ENCODE results near the gene LIMS4. TPM values are rescaled to one million over a fixed set of nuclear protein-coding genes. Genes with fewer than 3 reads are reported as not detected.

The LIMS4 gene, protein sequence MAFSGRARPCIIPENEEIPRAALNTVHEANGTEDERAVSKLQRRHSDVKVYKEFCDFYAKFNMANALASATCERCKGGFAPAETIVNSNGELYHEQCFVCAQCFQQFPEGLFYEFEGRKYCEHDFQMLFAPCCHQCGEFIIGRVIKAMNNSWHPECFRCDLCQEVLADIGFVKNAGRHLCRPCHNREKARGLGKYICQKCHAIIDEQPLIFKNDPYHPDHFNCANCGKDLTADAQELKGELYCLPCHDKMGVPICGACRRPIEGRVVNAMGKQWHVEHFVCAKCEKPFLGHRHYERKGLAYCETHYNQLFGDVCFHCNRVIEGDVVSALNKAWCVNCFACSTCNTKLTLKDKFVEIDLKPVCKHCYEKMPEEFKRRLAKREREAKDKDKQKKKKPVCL
- total RNA-seq, result 1.3 TPM in 1 of 2 replicates, not detected in the other

DNA sequence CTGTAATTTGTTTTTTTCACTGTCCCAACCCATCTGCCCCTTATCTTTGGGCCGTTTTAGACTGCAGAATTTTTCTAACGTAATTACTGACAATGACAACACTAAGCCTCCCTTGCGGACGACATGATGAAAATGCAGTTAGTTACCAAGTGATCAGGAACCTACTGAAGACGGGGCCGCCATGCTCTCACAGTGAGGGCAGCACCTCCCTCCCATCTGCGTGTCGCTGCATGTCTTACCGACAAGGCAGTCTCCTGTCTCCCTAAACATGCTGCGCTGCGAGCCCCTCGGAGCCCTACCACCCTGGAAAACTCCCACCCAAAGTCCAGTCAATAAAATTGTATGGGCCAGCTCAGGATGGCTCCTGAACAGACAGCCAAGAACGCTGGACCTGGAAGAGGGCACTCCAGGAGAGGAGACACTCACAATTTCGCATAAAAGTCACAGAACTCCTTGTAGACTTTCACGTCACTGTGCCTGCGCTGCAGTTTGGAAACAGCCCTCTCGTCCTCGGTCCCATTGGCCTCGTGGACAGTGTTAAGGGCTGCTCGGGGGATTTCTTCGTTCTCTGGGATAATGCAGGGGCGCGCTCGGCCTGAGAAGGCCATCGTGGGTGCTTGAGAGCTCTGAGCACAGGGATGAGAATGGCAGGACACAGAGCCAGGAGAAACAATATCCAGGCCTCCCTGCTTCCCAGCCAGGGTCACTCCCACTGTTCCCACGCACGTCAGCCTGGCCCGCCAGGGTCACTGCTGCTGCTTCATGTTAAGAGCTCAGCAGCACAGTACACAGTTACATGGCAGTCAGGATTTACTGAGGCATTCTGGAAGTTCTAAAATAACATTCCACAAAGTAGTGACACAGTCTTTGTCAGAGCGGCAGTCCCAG lies at the start of gene LIMS4:
TSS of gene LIMS4 (minus strand) at position 646 of the 888 bp plus-strand sequence. CDS start at position 608, 38 bp downstream.

Other genes with a start within 250 kb of the LIMS4 start
- gene RGPD6, start 104.4 kb upstream of the LIMS4 start, total RNA-seq, result 11.9 and 19.5 TPM in 2 replicates
- 11.1 and 31.0 TPM in 2 replicates for gene BUB1, start 205.2 kb upstream of the LIMS4 start, total RNA-seq